Duodenal mucosa (tissue), 2 donors: ENCODE results near the gene SNN.

Experiments used
- H3K27ac ChIP-seq: one replicate; pipeline ENCODE4 v1.7.0; 2013; ENCODE audit warnings: low read depth, low read length
- H3K27me3 ChIP-seq, 2 donors: one replicate each; pipeline ENCODE4 v1.7.0; 2013; ENCODE audit warnings: low read length in 2 of 2, control low read depth in 1 of 2; ENCODE audit not compliant: insufficient read depth in 2 of 2, control insufficient read depth in 1 of 2
- H3K36me3 ChIP-seq, 2 donors: one replicate each; pipeline ENCODE4 v1.7.0; 2013; ENCODE audit warnings: low read length in 2 of 2, control low read depth in 1 of 2; ENCODE audit not compliant: insufficient read depth in 2 of 2, control insufficient read depth in 1 of 2
- H3K4me1 ChIP-seq, 2 donors: one replicate each; pipeline ENCODE4 v1.7.0; 2013; ENCODE audit warnings: low read length in 2 of 2, control low read depth in 1 of 2; ENCODE audit not compliant: insufficient read depth in 2 of 2, control insufficient read depth in 1 of 2
- H3K4me3 ChIP-seq, 2 donors: one replicate each; pipeline ENCODE4 v1.7.0; 2013; ENCODE audit warnings: low read length in 2 of 2, low read depth in 1 of 2
- H3K9ac ChIP-seq, 2 donors: one replicate each; pipeline ENCODE4 v1.7.0; 2013; ENCODE audit warnings: low read length in 2 of 2, low read depth in 1 of 2
- H3K9me3 ChIP-seq, 2 donors: one replicate each; pipeline ENCODE4 v1.7.0; 2013; ENCODE audit warnings: low read length in 2 of 2, control low read depth in 1 of 2; ENCODE audit not compliant: control insufficient read depth in 1 of 2

Gene SNN

DNA sequence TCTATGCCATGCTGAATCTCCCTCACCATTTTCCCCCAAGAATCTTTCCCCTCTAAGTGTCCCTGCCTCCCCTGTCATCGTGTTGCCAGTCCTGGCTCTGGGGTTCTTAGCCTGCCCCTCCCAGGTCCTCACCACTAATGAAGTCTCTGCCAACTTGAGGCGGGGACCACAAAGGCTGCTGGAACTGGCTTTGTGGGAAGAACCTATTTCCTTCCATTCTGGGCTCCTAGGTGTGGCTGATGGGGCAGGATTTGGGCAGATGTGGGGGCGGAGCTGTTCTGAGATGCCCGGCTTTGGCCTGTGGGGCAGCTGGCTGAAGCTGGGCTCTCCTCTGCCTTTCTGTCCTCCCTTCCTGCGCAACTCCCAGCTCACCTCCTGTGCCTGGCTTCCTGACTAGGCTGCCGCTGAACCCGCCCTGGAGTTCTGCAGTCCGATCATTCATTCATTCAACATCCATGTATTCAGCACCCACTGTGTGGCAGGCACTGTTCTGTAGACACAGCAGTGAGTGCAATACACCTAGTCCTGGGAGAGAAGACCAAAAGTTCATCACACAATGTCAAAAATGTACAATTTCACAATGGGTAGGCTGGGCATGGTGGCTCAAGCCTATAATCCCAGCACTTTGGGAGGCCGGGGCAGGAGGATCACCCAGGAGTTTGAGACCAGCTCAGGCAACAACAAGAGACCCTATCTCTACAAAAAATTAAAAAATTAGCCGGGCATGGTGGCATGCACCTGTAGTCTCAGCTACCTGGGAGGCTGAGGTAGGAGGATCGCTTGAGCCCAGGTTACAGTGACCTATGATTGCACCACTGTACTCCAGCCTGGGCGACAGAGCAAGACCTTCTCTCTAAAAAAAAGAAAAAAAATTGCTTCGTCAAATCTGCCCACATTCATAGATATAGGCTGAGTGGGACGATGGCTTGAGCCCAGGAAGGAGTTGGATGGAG lies 1.9 kb upstream of the SNN start:
- Histone ChIP-seq H3K4me1 (peaks cover 26 to 27% of the 10 kb centered on the region in 2 donors), H3K27ac (no peak overlapping the region), H3K27me3 (no peaks in the 10 kb centered on the region), H3K36me3 (no peaks in the 10 kb centered on the region), H3K9ac (no peak overlapping the region), H3K4me3 (no peak overlapping the region), H3K9me3 (no peaks in the 10 kb centered on the region)

DNA sequence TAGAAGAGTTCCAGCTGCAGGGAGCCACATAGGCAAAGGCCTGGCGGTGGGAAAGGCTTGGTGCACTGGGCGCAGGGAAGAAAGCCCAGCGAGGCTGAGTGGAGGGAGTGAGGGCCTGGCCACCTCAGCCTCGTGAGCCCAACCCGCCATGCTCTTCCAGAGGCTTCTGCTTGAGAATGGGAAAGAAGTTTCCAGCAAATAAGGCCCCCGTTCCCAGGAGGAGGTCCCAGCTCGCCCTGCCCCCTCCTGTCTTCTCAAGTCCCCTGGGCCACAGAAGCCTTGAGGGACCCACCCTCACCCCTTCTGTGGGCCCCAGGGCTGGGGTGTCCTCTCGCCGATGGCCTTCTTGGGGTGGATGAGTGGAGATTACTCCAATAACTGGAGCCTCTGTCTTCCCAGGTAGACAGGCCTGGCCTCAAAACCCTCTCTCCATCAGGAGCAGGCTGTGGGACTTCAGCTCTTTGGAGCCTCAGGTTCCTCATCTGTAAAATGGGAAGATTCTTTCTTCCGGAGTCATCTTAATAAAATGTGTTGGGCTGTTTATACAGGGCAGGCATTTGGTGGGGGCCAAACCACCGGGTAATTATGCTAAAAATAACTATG lies 933 bp upstream of the SNN start:
- peak overlapping the region in 1 of 2 donors; percentile 47 for H3K9ac ChIP-seq
- peaks cover 31% of the 10 kb centered on the region in 2 donors for H3K4me1 ChIP-seq
- H3K27me3 ChIP-seq: no peaks in the 10 kb centered on the region
- H3K4me3 ChIP-seq: peak overlapping the region; percentile 63 to 66
- H3K9me3 ChIP-seq: no peaks in the 10 kb centered on the region
- H3K36me3 ChIP-seq: no peaks in the 10 kb centered on the region
- H3K27ac ChIP-seq: no peak overlapping the region

DNA sequence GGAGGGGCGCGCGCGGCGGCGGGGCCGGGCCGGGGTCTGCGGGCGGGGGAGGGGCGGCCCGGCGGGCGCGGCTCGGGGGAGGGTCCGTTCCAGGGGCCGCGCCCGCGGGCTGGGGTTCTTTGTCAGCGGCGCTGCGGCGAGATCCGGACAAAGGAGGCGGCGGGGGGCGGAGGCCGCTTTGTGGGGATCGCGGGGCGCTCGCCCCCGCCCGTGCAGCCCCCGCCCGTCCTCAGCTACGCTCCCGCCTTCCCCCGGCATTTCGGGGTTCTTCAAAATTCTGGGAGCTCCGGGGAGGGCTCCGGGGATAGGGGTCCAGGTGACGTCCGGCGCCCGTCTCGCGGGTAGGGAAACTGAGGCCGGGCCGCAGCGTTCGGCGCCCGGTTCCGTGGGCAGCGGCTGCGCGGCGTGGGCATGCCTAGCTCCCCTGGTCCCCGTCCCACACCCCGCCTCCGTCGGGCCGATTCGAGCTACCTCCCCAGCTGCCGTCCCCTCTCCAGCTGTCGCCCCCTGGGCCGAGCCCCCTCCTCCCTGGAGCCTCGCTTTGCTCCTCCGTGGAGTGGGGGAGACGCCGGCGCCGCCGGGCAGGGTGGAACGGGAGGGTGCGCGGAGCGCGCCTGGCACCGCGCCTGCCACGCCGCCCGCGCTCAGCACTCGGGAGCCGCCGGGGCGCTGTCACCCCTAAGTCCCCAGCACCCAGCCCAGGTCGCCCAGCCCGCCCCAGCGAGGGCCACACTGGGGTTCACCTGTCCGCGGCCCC lies 546 bp downstream of the SNN start:
- no peak overlapping the region for H3K27ac ChIP-seq
- peak overlapping the region; percentile 16 to 39 for H3K9ac ChIP-seq
- H3K4me1 ChIP-seq: peaks cover 40 to 46% of the 10 kb centered on the region in 2 donors
- H3K27me3 ChIP-seq: no peaks in the 10 kb centered on the region
- peak overlapping the region; percentile 68 to 69 for H3K4me3 ChIP-seq
- H3K9me3 ChIP-seq: no peaks in the 10 kb centered on the region
- no peaks in the 10 kb centered on the region for H3K36me3 ChIP-seq

DNA sequence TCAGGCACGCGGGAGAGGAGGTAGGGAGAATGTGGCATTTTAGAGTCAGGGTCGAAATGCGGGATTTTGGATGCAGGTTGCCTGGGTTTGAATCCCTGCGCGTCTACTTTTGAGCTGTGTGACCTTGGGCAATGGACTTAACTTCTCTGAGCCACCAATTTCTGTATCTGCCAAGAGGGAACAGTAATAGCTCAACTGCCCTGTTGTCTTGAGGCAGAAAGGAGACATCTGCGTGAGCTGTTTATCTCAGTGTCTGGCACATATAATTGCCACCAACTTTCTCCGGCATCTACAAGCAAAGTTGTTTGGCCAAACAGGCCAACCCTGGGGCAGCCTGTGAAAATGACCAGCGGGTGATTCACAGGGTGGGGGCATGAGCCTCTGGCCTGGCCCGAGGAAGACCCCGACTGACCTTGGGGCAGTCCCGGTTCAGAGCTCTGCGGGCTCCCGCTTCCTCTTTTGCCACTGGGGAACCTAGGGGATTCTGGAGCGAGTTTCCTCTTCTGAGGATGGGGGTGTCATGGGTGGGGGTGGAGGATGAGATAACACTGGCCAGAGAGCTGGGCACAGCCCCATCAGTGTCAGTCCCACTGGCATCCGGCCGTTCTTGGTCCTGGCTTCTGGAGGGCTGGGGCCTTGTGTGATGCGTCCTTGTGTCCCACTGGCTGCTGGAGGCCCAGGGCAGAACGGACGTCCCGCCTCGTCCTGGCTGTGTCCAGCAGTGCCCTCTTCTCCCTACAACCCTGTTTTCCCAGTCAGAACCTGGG lies 1.3 kb downstream of the SNN start:
- H3K36me3 ChIP-seq: no peaks in the 10 kb centered on the region
- H3K4me1 ChIP-seq: peaks cover 47 to 52% of the 10 kb centered on the region in 2 donors
- H3K9ac ChIP-seq: peak overlapping the region; percentile 16 to 39
- no peaks in the 10 kb centered on the region for H3K9me3 ChIP-seq
- no peak overlapping the region for H3K27ac ChIP-seq
- H3K4me3 ChIP-seq: peak overlapping the region; percentile 68 to 69
- no peaks in the 10 kb centered on the region for H3K27me3 ChIP-seq

DNA sequence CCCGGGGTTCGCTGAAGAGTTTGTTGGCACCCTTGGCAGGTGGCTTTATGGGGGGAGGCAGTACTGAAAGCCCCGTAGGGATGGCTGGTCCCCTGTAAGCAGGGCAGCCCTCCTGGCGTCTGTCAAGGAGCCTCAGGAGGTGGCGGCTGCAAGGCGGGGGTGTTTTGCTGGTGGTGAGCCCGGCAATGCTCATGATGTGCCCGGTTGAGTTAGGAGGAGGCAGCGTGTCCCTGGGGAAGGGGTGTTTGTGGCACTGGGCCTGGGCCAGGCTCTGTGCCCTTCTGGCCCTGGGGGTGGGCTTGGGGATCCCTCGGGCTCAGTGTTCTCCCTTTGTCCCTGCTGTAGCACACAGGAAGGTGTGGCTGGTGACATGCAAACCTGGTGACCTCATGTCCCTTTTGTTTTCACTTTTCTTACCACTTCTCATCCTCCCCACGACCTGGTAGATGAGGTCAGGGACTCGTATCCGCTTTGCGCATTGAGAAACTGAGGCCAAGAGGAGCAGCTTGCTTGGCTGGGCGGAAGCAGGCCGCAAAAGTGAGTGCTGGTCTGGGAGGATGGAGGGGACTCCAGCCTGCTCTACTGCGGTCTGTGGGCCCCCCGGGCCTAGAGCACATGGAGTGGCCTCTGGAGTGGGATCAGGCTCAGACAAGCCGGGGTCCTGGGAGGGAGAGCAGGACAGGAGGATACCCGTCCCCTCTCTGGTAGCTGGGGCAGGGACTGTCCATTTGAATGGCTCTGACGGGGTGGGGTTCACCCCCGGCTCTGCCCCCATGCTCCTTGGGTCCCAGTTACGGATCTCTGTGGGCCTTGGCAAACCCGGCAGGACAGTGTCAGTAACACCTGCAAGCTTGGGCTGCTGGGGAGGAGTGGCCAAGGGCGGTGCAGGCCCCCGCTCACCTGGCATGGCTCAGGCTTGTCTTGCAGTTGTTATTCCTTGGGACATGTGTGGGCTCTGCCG lies 2.2 kb downstream of the SNN start:
- Histone ChIP-seq H3K9me3 (no peaks in the 10 kb centered on the region), H3K4me3 (peak overlapping the region; percentile 42 to 69), H3K9ac (no peak overlapping the region), H3K27ac (no peak overlapping the region), H3K27me3 (no peaks in the 10 kb centered on the region), H3K36me3 (no peaks in the 10 kb centered on the region), H3K4me1 (peaks cover 52 to 55% of the 10 kb centered on the region in 2 donors)

DNA sequence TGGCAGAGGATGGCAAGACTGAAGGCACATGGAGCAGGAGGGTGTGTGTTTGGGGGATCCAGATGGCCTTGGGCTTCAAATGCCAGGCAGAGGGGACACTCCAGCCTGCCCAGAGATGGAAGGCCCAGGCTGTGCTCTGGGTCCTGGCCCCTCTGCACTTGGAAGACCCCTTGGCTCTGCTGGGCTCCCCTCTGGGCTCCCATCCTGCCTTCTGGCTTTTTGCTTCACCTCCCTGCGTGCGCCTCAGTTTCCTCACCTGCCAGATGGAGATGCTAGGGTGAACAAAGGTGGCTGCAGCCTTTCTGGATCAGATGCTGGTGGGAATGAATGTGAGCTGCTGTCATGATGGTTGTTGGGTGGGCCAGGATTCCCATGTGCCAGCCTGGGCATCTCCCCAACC lies 3.0 kb downstream of the SNN start:
- Histone ChIP-seq H3K27ac (no peak overlapping the region), H3K4me3 (no peak overlapping the region), H3K36me3 (peaks cover 0 to 2% of the 10 kb centered on the region in 2 donors), H3K9ac (no peak overlapping the region), H3K9me3 (no peaks in the 10 kb centered on the region), H3K27me3 (no peaks in the 10 kb centered on the region), H3K4me1 (peaks cover 58 to 63% of the 10 kb centered on the region in 2 donors)

DNA sequence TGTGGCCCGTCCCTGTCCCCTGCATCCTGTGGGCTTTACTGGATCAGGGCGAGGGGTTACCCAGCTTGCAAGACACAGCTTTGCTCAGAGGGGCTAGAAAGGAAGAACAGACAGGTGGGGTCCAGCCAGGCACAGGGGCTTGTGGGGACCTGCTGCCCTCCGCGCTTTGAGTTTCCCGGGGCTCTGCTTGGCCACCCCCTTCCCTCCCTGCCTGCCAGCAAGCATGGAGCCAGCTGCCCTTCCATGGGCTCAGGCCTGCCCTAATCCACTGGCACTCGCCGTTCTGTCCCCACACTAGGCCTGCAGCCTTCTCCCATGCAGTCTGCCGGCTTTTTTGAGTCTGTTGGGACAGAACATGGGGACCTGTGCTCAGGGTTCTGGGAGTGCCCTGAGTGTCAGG lies 3.4 kb downstream of the SNN start:
- peaks cover 62 to 63% of the 10 kb centered on the region in 2 donors for H3K4me1 ChIP-seq
- no peak overlapping the region for H3K4me3 ChIP-seq
- H3K9me3 ChIP-seq: no peaks in the 10 kb centered on the region
- no peak overlapping the region for H3K9ac ChIP-seq
- peaks cover 0 to 6% of the 10 kb centered on the region in 2 donors for H3K36me3 ChIP-seq
- no peaks in the 10 kb centered on the region for H3K27me3 ChIP-seq
- H3K27ac ChIP-seq: no peak overlapping the region

- Histone ChIP-seq H3K36me3 (peaks cover 0 to 14% of the 10 kb centered on the region in 2 donors), H3K4me1 (peaks cover 66 to 69% of the 10 kb centered on the region in 2 donors), H3K9me3 (no peaks in the 10 kb centered on the region), H3K27ac (no peak overlapping the region), H3K4me3 (peak overlapping the region in 1 of 2 donors; percentile 16), H3K27me3 (no peaks in the 10 kb centered on the region), H3K9ac (no peak overlapping the region)
Measured at GRCh38 chr16:11672206-11673090, 4.2 kb downstream of the SNN start.
